HG03432 (cell line): ENCODE measurements around the gene HNRNPR.
A peak's percentile ranks its signal among the peaks of the same experiment; 100 is the strongest.
"Not testable (repeated sequence)": the region's sequence is repeated elsewhere in the genome, so short reads cannot be mapped to it uniquely, and the experiment has no call there.

ENCODE experiments used
- ATAC-seq: cut with Tn5 transposase; IDR thresholded peaks from one replicate; pipeline ENCODE4 v1.9.1; 2021; ENCODE audit warnings: mild to moderate bottlenecking, moderate library complexity; ENCODE audit not compliant: unreplicated experiment

The HNRNPR gene

DNA sequence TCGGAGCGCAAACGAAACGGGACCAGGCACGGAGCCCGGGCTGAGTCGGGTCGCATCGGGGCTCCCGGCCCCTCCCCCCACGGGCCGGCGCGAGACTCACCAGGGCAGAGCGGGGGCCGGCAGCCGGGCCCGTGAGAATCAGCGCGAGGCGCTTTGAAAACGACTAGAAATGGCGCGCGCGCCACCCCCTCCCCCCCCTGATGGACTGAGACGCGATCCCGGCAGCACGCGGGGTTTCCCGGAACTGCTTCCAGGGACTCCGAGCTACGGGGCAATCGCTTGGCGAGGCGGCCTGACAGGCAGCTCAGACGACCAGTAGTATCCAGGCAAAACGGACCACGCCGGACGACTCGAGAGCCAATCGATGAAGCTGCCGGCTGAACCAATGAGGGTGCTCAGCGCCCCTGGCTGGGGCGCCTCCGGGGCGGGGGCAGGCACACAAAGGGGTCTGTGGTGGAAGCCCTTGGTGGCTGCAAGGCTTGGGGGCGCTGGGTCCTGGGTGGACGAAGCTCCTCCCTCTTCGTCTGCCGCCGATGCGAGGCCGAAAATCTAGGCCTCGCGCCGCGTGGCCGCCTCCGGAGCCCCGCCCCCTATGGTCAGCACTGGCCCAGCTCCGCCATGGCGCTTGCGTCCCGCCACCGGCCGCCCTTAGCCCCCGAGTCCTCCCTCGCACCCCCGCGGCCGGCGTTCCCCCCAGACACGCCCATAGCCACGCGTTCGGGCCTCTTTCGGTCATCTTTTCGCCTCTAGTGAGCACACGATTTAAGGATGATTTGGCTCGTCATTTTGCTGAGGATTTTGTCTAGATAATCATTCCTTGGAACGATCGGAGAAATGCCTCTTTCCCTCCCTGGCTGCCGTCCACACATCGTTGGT is at the start of gene HNRNPR:
Gene HNRNPR, minus strand, starts transcription at position 174 of the 876 bp plus-strand sequence. CDS start 3,276 bp downstream, outside the sequence.
- peak; percentile 96 for ATAC-seq

DNA sequence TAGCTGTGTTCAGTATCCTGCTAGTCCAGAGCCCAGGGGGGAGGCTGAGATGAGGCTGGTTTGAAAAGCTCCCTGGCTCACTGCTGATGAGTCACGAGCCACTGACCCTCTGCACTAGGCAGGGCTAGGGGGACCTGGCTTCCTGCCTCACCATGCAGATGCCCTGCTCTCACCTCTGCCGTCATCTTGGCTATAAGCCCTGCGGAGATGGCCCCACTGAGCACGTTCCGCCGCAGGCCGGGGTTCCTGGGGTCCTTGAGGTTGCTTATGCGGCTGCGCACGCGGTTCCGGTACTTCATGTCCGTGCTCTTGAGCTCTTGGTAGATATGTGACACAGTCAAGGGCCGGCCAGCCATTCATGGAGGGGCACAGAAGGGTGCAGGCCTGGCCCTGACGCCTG is 49.6 kb upstream of the HNRNPR start:
- ATAC-seq: no peak

DNA sequence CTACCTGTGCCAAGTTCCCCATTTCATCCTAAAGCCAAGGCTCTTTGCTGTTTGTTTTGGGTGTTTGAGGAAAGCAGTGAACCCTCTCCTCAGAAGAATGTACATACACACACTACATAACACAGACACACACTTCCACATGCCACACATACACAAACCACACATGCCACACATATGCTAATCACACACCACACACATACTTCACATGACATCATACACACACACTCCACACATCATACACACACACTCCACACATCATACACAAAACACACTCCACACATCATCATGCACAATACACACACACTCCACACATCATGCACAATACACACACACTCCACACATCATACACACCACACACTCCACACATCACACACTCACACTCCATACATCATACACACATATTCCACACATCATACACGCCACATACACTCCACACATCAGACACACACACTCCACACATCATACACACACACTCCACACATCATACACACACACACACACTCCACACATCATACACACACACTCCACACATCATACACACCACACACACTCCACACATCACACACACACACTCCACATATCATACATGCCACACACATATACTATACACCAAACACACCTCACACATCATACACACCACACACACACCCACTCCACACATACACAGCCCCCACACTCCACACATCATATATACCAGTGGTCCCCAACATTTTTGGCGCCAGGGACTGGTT is 48.2 kb upstream of the HNRNPR start:
- ATAC-seq: no peak

DNA sequence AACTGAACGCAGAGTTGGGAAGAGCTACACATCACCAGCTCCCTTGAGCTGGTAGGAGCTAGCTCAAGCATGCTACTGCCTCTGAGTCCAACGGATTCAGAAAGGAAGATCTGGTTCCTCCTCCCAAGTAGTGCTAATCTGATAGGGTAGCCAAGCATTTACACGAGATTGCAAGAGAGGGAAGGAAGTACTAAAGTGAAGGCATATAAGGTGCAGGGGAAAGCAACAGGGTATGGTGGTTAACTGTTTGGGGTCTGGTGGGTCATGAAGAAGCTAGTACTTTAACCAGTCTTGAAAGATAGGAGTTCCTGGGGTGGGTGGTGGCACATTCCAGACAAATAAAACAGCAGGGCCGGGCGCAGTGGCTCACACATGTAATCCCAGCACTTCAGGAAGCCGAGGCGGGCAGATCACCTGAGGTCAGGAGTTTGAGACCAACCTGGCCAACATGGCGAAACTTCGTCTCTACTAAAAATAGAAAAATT is 45.8 kb upstream of the HNRNPR start:
- no peak for ATAC-seq

DNA sequence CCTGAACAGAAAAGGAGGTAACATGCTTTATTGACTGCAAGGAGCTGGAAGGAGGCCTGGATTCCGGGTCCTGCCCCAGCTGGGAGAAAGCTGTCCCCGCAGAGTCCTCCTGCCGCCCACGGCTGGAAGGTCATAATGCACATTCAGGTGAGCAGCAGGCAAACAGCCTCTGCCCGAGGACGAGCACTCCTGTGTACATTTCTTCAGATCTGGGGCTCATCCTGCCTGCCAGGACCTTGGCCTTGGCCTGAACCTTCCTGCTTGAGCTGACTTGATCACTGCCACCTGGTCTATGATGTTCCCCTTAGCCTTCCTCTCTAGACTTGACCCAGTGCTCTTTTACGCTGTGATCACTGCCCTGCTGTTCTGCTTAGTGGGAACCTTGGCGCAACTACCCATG is 43.4 kb upstream of the HNRNPR start:
- ATAC-seq: no peak

DNA sequence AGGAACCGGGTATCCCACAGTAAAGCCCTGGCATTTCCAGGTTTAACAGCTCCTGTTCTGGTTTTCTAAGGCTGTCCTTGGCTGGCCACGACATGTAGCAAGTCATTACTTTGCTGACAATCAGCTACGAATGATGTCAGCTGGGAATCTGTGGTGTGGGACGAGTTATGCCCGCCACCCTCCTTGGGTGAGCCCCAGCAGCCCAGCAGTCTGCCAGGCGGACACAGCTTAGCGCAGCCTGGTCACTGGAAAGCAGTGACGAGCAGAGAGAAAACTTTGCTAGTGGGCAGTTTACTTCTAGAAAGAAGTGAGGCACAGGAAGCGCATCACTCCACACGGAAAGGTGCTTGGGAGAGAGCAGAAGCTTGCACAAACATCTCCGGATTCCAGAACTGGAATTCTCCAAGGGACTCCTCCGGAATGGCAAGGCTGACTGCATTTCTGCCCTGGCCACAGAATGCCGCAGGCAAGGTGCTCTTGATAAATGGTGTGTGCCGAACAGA is 41.1 kb upstream of the HNRNPR start:
- no peak for ATAC-seq

DNA sequence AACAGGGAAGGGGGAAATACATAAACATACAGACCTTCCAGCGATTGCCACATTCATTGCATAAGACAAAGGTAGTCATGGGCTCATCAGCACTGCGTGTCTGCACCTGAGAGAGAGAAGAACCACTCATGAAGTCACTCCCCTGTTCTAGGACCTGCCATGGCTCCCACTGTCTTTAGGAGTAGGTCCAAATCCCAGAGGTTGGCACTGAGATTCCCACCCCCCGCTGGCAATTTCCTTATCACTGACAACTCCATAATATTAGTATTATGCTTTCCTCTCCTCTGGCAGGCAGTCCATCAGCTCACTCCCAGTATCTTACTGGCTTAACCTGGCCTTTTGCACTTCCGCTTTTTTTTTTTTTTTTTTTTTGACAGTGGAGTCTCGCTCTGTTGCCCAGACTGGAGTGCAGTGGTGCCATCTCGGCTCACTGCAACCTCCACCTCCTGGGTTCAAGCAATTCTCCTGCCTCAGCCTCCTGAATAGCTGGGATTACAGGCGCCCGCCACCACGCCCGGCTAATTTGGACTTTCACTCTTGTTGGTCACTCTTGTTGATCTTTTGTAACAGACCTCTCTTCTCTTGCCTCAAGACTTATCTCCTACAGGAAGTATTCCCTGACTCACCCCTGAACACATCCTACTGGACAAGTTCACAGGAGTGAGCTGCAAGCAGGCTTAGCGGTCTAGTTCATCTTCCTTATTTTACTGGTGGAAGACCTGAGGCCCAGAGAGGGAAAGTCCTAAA is 40.4 kb upstream of the HNRNPR start:
- no peak for ATAC-seq

DNA sequence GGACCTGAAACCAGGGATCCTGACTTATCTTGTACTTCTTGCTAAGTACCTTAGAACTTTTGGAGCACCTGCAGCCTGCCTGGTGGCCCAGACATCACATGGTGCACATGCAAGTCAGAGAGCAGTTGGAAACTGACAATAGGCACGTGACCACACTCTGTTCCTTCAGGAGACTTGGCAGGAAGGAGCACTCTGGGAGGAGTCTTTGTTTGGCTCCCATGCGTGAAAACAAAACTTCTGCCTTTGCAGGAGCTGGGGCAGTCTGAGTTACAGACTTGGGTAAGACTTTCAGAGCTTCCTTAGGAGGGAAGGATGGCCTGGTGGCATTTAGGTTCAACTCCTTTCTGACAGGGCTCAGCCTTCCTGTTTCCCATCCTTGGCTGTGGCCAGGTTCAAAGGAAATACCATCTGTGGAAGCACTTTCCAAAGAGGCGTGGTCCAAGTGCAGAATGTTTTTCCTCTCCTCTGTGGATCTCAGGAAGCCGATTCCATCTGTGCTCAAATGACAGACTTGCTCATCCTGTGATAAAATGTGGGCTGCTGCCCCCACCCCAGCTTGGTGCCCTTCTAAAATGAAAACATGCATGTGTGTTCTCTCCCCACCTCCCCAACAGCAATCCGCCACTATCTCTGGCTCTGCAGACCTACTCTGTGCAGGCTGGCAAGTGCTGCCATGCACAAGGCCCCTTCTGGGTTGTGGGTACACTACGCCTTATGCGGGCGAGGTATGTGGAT is 39.7 kb upstream of the HNRNPR start:
- no peak for ATAC-seq

DNA sequence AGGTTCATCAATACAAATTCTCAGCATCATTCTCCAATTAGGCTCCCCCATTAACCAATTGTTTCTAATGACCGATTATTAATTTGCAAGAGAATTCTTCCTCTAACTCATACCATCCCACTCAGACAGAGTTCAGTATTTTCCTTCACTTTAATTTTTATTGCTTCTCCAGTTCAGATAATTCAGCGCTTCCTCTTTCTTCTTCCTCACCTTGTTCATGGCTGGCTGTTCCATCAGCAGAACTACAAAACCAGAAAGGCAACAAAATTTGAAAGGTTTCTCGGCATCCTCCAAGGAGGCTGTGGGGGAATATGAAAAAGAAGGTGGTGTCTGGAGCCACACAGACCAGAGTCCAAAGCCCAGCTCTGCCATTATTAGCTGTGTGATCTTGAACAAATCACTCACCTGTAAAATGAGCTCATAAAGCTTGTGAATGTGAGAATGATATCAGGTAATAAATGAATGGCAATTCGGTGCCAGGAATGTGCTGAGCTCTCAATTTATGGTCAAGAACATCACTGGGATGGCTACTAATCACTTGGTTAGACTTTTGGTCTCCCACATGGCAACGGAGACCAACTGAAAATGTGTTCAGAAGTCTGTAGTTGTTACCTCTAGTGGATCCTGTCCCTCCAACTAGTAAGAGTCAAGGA is 37.3 kb upstream of the HNRNPR start:
- ATAC-seq: no peak

DNA sequence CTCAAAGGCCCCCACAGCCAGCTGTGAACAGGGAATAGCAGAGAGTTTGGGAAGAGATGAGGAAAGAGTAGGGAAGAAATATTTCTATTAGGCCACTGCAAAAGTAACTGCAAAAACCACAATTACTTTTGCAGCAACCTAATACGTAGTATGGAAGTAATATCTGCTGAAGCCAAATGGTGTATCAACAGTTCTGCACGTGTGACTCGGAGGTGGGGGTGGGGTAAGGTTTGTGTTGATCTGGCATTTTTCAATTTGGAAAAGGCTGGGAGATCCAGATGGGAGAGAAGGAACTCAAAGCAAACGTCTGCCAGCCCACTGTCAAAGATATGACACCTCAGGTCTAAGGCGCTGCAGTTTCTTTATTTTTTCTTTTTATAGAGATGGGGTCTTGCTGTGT is 36.6 kb upstream of the HNRNPR start:
- no peak for ATAC-seq

DNA sequence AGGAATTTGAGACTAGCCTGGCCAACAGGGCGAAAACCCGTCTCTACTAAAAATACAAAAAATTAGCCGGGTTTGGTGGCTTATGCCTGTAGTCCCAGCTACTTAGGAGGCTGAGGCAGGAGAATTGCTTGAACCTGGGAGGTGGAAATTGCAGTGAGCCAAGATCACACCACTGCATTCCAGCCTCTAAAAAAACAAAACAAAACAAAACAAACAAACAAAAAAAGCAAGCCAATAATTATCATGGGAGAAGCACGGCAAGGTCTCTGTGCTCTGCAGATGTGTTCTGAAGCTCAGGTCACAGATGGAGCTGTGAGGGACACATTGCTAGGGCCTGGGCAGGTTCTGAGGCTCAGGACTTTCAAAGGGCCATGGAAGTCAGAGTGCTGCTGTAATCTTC is 36.2 kb upstream of the HNRNPR start:
- not testable (repeated sequence) for ATAC-seq

DNA sequence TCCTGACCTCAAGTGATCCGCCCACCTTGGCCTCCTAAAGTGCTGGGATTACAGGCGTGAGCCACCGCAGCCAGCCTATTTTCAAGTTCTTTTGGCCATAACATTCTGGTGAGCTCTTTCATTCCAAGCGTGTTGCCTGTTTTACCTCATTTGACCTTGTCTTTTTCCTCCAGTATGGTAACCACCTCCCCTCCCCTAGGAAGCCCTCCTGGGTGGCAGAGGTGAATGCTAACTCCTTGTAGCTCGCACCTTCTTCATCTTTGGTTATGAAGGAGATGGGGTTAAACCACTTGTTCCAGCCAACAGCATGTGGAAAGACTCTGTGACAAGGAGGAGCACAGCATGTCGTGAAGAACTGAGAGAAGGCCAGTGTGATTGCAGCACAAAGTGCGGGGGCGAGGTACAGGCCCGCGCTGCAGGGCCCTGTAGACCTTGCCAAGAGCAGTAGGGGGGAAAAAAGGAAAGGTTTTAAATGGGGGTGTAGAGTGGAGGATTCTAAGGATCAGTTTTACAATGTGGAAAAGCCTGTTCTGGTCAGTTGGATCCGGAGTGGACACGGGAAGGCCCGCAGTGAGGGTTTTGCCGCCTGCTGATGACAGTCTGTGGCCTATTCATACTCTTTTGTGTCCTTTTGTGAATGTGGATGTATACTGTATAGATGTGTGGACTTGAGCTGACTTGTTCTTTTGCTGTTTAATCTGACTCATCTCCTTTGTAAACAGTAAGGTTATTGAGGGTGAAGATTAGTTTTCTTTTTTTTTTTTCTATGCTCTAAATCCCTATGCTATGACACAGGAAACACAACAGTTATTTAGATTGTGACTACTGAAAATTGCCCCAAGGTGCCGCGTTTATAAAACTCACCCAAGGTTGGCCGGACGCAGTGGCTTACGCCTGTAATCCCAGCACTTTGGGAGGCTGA is 33.1 kb upstream of the HNRNPR start:
- ATAC-seq: no peak

DNA sequence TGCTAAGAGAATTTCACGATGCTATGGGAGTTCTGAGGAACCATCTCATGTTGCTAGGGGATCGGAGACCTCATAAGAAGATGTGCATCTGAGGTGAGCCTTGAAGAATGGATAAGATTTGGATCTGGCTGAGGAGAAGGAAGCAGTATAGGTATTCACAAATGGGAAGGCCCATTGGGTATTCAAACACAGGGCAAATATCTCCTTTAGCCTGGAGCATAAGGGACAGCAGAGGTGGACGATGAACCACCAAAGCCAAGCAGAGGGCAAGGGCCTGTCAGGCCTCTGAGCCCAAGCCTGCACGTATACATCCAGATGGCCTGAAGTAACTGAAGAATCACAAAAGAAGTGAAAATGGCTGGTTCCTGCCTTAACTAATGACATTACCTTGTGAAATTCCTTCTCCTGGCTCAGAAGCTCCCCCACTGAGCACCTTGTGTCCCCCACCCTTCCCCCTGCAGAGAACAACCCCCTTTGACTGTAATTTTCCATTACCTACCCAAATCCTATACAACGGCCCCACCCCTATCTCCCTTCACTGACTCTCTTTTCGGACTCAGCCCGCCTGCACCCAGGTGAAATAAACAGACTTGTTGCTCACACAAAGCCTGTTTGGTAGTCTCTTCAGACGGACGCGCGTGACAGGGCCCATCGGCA is 30.1 kb upstream of the HNRNPR start:
- not testable (repeated sequence) for ATAC-seq

DNA sequence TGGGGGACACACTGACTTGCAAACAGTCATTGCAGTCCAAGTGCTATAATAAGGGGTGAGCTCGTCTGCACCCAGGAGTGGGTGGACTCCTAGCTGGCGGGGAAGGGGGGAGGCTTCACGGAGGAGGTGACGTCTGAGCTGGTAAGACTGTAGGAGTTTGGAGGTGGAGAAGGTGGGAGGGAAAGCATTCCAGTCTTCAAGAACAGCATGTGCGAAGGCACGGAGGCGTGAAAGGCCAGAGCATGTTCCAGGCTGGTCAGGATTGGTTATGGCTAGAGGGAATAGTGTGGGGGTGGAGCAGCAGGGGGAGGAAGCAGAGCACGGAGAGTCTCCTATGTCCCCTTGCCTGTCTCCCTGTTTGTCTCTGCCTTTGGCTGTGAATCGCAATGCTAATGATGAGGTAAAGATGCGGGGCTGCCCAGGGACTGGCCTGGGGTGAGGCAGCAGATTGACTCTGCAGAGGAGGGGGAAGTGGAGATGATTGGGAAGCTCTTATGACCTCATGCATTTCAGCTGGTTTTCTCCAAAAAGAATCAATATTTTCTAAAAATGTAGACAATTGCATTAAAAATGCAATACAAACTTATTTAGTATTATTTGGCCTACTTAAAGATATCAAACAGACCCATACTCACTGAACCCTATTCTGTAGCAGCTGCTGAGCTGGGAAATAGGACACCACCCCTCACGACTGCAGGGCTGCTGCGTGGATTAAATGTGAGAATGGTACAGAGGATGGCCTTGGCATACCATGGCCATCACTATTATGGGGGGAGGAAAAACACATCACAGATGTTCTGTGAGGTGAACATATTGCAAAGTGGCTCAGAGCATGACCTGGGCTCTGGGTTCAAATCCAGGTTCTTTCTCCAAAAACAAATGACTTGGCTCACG is 28.1 kb upstream of the HNRNPR start:
- ATAC-seq: no peak

DNA sequence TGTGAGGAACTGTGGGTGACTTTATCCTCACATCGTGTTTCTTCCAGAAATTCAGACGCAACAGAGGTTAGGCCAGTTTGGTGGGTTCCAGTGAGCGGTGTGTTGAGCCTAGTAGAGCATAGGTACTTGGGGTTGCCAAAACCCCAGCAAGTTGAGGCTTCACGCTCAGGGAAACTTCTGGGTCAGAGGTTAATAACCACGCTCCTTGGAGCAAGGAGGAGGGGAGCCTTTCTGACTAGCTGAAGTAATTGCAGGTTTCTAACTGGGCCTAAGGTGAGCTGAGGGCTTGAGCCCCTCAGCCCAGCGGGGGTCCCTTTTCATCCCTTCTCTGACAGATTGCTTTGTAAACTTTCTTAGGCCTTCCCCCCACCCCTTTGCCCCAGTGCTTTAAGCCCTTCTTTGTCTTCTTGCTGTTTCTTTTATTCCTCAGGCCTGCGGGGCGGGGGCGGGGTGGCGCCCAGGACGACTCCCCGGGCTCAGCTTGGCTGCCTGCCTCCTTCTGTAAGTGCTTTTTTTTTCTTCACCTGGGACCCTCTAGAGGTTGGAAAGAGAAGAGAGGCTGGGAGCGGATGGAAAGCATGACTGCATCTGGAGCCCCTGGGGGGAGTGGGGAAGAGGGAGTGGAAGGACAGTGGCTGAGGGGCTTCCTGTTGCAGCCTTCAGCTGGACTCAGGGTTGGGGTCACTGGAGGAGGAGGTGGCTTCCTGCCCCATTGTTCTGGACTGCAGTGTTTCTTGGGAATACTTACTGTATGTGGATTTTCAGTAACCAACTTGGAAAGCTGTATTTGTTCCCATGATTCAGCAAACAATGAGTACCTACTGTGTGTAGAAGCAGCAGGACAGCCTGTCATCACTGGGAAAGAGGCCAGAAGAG is 26.9 kb upstream of the HNRNPR start:
- ATAC-seq: no peak

DNA sequence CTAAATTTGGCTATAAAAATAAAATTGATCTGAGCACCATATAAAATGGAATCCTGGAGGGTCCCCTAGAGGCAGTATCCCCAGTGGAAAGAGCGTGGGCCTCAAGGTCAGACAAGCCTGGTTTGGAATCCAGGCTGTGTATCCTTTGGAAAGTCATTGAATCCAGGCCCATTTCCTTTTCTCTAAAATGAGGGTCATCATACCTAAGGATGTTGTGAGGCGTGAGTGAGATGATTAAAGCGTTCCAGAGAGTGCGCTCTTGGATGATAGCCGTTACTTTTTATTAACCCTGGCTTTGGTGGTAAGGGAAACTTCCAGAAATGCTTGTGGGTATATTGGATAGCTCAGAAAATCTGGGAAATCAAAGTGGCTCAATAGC is 26.2 kb upstream of the HNRNPR start:
- no peak for ATAC-seq
